ENCODE results near the gene KCTD20.
"Not testable (repeated sequence)": the region's sequence is repeated elsewhere in the genome, so short reads cannot be mapped to it uniquely, and the experiment has no call there.

The KCTD20 gene

DNA sequence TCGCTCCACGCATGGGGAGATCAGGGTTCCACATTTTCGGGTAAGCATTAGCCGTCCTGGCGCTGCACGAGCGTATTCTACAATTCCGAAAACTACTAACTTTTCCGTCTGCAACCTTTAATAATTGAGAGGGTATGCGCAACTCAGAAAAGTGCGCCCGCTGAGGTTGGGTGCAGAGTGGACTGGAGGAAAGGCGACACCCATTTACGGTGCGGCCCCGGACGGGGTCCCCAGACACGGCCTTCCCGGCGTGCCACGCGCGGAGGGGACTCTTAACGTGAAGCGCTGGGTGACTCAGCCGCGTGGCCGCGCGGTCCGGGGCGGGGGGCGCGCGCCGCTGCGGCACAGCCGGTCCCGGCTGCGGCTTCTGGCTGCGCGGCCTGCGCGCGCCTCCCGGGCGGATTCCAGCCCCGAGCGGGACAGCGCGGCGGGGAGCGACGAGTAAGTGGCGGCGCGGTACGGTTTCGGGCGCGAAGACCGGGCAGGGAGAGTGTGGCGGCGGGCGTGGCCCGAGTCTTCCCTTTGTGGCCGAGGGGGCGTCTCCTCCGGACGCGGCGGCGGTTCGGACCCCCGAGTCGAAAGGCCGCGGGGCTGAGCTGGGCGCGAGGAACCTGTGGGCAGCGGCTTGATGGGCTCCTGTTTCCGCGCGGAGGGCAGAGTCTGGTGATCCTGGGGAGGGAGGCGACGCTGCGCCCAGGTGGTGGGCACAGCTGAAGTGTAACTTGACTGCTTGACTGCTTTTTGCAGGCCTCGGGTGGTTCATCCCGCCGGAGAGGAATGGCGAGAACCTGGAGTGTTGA is at the start of gene KCTD20, which contains the start of gene PXT1:
KCTD20 (plus strand) TSS at position 330 of the 800 bp plus-strand sequence. CDS start 27,098 bp downstream, outside the sequence.
PXT1 (minus strand) TSS at position 184 of the 800 bp plus-strand sequence. CDS start 16,772 bp downstream, outside the sequence.
- DNase-seq: peak; percentile 54 to 87

DNA sequence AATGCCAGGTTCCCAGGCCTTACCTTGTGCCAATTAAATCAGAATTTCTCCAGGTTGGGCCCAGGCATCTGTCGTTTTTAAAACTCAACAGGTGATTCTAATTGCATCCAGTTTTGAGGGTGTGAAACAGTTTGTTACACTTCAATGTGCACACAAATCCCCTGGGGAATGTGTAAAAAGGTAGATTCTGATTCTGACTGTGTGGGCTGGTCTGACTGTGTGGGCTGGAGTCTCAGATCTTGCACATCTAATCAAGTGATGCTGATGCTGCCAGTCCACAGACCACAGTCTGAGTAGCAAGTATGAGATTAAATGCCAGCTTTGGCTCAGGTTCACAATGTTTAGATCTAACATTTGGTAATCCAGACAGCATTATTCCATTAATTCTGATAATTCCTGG is 42.8 kb upstream of the KCTD20 start:
- DNase-seq: no peak

- no peak for DNase-seq
These were observed 40.3 kb upstream of the KCTD20 start for GRCh38 chr6:36402481-36402880.

- DNase-seq: no peak
These were observed 38.6 kb upstream of the KCTD20 start for GRCh38 chr6:36404164-36404563.

DNA sequence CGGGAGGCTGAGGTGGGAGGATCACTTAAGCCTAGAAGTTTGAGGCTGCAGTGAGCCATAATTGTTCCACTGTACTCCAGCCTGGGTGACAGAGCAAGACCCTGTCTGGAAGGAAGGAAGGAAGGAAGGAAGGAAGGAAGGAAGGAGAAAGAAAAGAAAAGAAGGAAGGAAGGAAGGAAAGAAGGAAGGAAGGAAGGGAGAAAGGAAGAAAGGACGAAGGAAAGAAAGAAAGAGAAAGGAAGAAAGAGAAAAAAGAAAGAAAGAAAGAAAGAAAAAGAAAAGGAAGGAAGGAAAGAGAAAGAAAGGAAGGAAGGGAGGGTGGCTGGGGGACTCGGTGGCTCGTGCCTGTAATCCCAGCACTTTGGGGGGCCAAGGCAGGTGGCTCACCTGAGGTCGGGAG is 33.1 kb upstream of the KCTD20 start:
- not testable (repeated sequence) for DNase-seq

GRCh38 chr6:36413489-36414480 is 29.0 kb upstream of the KCTD20 start:
- DNase-seq: no peak

DNA sequence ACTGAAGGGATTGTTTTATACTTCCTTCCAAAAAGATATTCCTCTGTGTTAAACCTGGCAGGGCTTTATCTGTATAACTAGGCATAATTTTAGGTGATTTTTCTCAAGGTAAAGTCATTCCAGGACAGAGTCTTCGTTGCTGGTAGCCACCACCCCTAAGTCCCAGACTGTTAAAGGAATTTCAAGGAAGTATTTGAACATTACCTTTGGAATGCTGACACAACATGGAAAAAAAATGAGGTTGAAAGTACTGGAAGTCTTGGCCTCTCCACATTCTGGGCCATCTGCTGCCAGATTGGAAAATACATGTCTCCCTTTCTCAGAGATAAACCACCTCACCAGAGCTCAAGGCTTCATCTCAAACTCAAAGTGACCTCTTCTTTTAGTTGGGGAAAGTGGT is 28.3 kb upstream of the KCTD20 start:
- no peak for DNase-seq

GRCh38 chr6:36418558-36418957 is 24.2 kb upstream of the KCTD20 start:
- no peak for DNase-seq

DNA sequence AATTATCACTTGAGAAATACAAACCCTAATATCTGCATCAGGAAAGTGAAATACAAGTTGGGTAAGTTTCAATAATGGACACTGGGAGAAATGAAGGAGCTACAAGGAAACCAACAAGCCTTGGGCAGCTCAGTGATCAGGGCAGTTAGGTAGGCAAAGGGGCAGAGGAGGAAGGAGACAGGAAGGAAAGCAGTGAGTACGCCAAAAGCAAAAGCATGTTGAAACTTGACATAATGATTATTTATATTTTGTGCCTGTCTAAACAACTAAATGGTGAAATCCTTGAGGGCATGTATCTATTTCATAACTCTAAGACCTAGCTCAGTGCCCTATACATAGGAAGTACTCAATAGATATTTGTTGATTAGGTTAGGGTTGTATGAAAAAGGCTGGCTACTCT is 23.5 kb upstream of the KCTD20 start:
- no peak for DNase-seq

- DNase-seq: no peak
These were observed 20.1 kb upstream of the KCTD20 start for GRCh38 chr6:36422714-36423100.

- peak; percentile 96 to 99 for DNase-seq
These were observed 19.5 kb upstream of the KCTD20 start for GRCh38 chr6:36423101-36423824.

DNA sequence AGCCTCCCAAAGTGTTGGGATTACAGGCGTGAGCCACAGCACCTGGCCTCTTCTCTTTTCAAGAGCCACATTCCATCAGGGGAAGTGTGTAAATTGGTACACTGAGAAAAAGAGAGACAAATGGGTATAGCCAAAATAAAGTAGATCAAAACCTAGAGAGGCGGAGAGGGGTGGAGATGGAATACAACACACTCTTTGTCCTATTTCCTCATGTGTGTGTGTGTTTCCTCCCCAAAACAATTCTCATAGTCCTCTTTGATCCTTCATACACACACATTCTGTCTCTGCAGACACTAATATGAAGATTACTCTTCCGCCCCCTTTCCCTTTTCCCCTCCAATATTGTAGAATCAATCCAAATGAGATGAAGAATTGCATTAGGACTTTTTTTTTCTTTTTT is 16.2 kb upstream of the KCTD20 start:
- no peak for DNase-seq

- DNase-seq: peak in 1 of 2 experiments; percentile 5
These were observed 13.9 kb upstream of the KCTD20 start for GRCh38 chr6:36428911-36429310.

- DNase-seq: peak; percentile 7 to 53
These were observed 12.4 kb upstream of the KCTD20 start for GRCh38 chr6:36430351-36430750.

GRCh38 chr6:36431197-36431596 is 11.6 kb upstream of the KCTD20 start:
- DNase-seq: no peak

DNA sequence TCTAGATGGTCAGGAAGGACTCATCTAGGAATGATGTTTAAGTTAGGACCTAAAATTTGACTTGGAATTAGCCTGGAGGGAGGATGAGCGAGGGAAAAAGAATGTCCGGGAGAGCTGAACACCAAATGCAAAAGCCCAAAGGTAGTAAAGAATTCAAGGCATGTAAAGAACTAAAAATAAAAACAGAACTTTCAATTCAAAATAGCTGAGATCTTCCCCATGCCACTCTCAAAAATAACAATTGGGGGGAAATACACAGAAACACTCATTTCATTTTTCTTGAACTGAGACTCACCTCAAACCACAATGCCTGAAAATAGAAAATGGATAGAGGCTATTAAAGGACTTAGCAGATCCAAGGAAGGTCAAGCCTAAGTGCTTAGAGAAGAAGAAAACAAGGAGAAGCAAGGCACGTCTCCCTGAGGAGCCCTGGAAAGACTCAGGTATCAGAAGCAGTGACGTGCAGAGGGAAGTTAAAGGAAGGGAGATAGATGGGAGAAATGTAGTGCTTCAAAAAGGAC is 10.6 kb upstream of the KCTD20 start:
- no peak for DNase-seq

DNA sequence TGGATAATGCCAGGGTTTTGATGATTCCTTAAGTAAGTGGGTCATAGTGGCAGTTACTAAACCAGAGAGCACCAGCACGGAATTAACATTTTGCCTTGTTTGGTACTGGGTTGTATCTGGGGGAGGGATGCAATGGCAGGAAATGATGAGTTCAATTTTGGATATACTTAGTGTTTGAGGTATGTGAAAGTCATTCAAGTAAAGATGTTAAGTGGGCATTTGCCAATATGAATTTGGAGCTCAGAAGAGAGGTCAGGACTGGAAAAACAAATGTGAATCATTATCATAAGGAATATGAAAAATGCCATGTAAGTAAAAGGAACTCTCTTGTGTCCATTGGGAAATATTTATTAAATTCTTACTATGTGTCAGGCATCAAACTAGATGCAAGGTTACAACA is 6.3 kb upstream of the KCTD20 start:
- no peak for DNase-seq

- DNase-seq: peak in 1 of 2 experiments; percentile 27
These were observed 1.4 kb upstream of the KCTD20 start for GRCh38 chr6:36441307-36441894.

- DNase-seq: no peak
These were observed 613 bp upstream of the KCTD20 start for GRCh38 chr6:36442103-36442670.

DNA sequence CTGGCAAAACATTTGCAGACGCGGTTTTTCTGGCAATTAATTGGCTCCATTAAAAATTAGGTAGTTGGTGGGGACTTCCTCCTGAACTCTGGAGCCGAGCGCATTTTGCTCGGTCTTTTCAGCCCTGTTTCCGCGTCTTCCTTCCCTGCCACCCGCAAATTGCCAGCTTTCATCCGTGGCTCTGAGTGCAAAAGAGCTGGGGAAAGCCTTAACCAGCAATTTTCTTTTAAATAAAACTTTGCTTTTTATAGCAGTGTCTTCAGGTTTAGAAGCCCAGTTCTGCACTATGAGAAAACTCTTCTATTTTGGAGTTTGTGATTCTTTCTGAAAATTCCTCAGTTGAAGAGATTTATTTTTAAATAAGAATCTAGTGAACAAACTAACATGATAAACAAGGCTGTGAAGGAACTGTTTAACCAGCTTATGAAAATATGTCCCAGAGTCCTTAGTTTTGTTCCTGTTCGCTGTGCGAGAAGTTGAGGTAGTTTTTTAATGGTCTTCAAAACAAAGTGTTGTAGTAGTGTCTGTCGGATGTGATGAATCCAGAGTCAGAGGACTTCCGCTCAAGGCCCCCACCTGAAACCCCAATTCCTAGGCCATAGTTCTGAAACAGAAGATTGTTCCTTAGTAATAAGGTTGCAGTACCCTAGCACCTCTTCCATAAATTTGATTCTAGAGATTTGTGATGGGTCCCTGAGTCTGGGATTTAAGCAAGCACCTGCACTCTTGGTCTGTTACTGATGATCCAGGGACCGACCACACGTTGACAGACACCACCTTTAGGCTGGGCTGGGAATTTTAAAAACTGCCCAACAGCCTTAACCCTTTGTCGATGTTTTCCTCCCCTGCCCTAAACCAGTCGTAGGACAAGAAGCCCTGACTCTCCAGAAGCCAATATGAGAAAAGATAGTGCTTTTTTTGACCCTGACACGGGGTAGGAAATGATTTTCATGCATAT is 950 bp downstream of the KCTD20 start:
- peak; percentile 25 to 49 for DNase-seq

- DNase-seq: no peak
These were observed 1.7 kb downstream of the KCTD20 start for GRCh38 chr6:36444470-36444869.

Data from NCI-H524 (cell line).